Measurements from ENCODE around the gene ZNF593OS.

ZNF593OS gene

GRCh38 chr1:26182383-26182696 lies 10.7 kb upstream of the ZNF593OS start:
- DNase-seq, result no peak

- DNase-seq, result no peak
These were observed 10.2 kb upstream of the ZNF593OS start for GRCh38 chr1:26181586-26182382.

- DNase-seq, result no peak
These were observed 8.4 kb upstream of the ZNF593OS start for GRCh38 chr1:26180010-26180506.

GRCh38 chr1:26177182-26177684 lies 5.6 kb upstream of the ZNF593OS start, which contains the start of gene CNKSR1:
Gene CNKSR1 (plus strand): TSS chr1:26177491. CDS start chr1:26177548, 57 bp downstream.
- no peak for DNase-seq

- no peak for DNase-seq
These were observed 3.7 kb upstream of the ZNF593OS start for GRCh38 chr1:26175346-26175745.

- DNase-seq, result no peak
These were observed 1.2 kb downstream of the ZNF593OS start for GRCh38 chr1:26170472-26170821.

- DNase-seq, result peak; percentile 73
These were observed 1.8 kb downstream of the ZNF593OS start, which contains the start of gene ZNF593 for GRCh38 chr1:26169669-26170471. Gene ZNF593 (plus strand): TSS chr1:26169908. CDS start chr1:26169984, 76 bp downstream.

- no peak for DNase-seq
These were observed 2.5 kb downstream of the ZNF593OS start for GRCh38 chr1:26169198-26169554.

- no peak for DNase-seq
These were observed 3.0 kb downstream of the ZNF593OS start, which contains the start of gene C1orf232 for GRCh38 chr1:26168410-26169197. Gene C1orf232 (minus strand): TSS chr1:26168963. CDS start chr1:26168499, 464 bp downstream.

- no peak for DNase-seq
These were observed 4.8 kb downstream of the ZNF593OS start for GRCh38 chr1:26166719-26167281.

GRCh38 chr1:26164861-26165842 lies 6.5 kb downstream of the ZNF593OS start:
- DNase-seq, result no peak

- DNase-seq, result peak; percentile 19
These were observed 7.4 kb downstream of the ZNF593OS start for GRCh38 chr1:26164036-26164860.

GRCh38 chr1:26163684-26164035 lies 8.0 kb downstream of the ZNF593OS start:
- DNase-seq, result no peak

GRCh38 chr1:26162220-26162709 lies 9.4 kb downstream of the ZNF593OS start:
- DNase-seq, result no peak

GRCh38 chr1:26161415-26162219 lies 10.0 kb downstream of the ZNF593OS start:
- DNase-seq, result no peak

- no peak for DNase-seq
These were observed 10.9 kb downstream of the ZNF593OS start for GRCh38 chr1:26160527-26161414.

- DNase-seq, result no peak
These were observed 11.9 kb downstream of the ZNF593OS start for GRCh38 chr1:26159743-26160039.
